ENCODE results near the gene ERF.

The ERF gene

DNA sequence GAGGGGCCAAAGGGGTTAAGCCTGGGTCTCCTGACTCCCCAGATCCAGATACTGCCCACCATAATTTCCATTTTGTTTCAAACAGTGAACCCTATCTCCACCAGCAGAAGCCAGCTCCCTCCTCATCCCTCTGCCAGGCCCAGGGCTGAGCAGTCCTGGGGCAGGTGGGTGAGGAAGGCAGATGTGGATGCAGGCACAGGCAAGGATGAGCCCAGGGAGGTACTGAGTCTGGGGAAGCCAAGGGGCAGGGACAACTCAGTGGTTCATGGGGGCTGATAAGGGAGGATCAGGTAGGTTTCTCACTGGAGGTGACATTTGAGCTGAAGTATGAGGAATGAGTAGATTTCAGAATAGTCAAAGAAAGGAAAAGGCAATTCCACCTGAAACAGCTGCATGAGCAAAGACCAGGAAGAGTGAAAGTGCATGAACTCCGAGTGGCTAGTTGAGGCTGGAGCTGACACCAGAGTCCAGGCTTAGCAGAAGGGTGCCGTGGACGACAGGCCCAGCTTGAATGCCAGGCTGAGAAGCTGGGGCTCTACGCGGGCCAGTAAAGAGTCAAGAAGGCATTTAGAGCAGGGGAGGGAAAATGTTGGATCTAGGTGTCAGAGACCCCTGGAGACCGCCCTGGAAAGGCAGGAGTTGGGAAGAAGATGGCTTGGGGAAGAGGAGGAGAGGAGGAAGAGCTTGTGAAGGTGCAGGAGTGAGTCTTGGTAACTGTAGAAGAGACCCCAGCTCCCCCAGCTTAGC is 24.4 kb upstream of the ERF start:
- no peak overlapping the region for H2AFZ ChIP-seq (ENCODE audit: low read length)
- H3K27ac ChIP-seq (ENCODE audit: low read depth, low read length, poor library complexity, severe bottlenecking): peak overlapping the region; percentile 92
- H3K9ac ChIP-seq (ENCODE audit: low read length): peak overlapping the region; percentile 88
- peak overlapping the region; percentile 73 for H3K4me3 ChIP-seq (ENCODE audit: low read depth, low read length, poor library complexity, severe bottlenecking)
- peaks cover 3% of the 10 kb centered on the region; the same call in 1 of the 2 replicates for H3K36me3 ChIP-seq (ENCODE audit: insufficient read depth, low read length)
- no peak for TF ChIP-seq EZH2 (IDR thresholded peaks at IDR 0.05; ENCODE audit: borderline replicate concordance, low read length)
- TF ChIP-seq, protein P1, sequence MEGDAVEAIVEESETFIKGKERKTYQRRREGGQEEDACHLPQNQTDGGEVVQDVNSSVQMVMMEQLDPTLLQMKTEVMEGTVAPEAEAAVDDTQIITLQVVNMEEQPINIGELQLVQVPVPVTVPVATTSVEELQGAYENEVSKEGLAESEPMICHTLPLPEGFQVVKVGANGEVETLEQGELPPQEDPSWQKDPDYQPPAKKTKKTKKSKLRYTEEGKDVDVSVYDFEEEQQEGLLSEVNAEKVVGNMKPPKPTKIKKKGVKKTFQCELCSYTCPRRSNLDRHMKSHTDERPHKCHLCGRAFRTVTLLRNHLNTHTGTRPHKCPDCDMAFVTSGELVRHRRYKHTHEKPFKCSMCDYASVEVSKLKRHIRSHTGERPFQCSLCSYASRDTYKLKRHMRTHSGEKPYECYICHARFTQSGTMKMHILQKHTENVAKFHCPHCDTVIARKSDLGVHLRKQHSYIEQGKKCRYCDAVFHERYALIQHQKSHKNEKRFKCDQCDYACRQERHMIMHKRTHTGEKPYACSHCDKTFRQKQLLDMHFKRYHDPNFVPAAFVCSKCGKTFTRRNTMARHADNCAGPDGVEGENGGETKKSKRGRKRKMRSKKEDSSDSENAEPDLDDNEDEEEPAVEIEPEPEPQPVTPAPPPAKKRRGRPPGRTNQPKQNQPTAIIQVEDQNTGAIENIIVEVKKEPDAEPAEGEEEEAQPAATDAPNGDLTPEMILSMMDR (IDR thresholded peaks at IDR 0.05; ENCODE audit: low read length): no peak
- peak overlapping the region; percentile 71 for H3K4me2 ChIP-seq (ENCODE audit: low read length)
- H4K20me1 ChIP-seq (ENCODE audit: insufficient read depth, low read length): no peaks in the 10 kb centered on the region
- no peaks in the 10 kb centered on the region for H3K9me3 ChIP-seq (ENCODE audit: low read length)
- no peaks in the 10 kb centered on the region for H3K79me2 ChIP-seq (ENCODE audit: insufficient read depth, low read length)
- no peaks in the 10 kb centered on the region for H3K27me3 ChIP-seq (ENCODE audit: insufficient read depth, low read length)
- H3F3A ChIP-seq (ENCODE audit: insufficient read depth, low read length): peaks cover 12% of the 10 kb centered on the region; the same call in 1 of the 2 replicates
- H3K9me2 ChIP-seq (ENCODE audit: low read depth, low read length): no peaks in the 10 kb centered on the region
- H3K4me1 ChIP-seq (ENCODE audit: insufficient read depth, low read length, severe bottlenecking): peaks cover 39% of the 10 kb centered on the region

DNA sequence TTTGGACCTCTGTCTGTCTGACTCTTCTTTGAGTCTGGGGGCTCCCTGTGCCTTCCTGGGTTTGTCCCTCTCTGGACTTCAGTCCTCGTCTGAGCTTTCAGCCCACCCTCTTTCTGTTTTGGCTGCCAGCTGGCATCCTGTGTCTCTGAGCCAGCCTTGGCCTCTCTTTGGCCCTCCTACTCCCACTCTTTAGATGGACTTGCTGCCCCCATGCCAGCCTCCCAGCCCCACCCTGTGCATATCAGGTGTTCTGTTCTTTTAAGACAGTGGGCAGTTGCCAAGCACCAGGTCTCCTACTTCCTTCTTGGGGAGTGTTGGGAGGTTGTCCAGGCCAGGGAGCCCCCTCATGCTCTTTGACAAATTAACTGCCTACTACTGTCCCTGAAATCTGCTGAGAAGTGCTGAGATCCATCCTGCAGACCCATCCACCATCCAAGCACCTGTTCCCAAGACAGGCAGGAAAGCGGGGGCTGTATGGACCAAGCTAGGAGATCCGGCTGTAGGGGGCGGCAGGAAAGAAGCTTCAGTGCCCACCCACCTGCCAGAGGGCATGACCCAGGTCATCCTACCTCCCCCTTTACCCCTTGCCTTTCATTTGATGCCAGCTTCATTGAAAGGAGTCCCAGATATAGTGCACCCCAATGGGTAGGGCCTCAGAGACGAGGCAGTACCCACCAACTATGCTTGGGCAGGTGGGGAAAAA is 23.7 kb upstream of the ERF start:
- Histone ChIP-seq H3K4me3 (ENCODE audit: low read depth, low read length, poor library complexity, severe bottlenecking) (no peak overlapping the region), H3K9ac (ENCODE audit: low read length) (no peak overlapping the region; the same call in 1 of the 2 replicates), H3F3A (ENCODE audit: insufficient read depth, low read length) (peaks cover 12% of the 10 kb centered on the region; the same call in 1 of the 2 replicates), H3K9me2 (ENCODE audit: low read depth, low read length) (no peaks in the 10 kb centered on the region), H3K9me3 (ENCODE audit: low read length) (no peaks in the 10 kb centered on the region), H2AFZ (ENCODE audit: low read length) (no peak overlapping the region), H3K4me1 (ENCODE audit: insufficient read depth, low read length, severe bottlenecking) (peaks cover 39% of the 10 kb centered on the region), H3K27ac (ENCODE audit: low read depth, low read length, poor library complexity, severe bottlenecking) (no peak overlapping the region), H4K20me1 (ENCODE audit: insufficient read depth, low read length) (no peaks in the 10 kb centered on the region), H3K4me2 (ENCODE audit: low read length) (peak overlapping the region; percentile 71; the same call in 1 of the 2 replicates), H3K36me3 (ENCODE audit: insufficient read depth, low read length) (peaks cover 4% of the 10 kb centered on the region; the same call in 1 of the 2 replicates), H3K79me2 (ENCODE audit: insufficient read depth, low read length) (no peaks in the 10 kb centered on the region), H3K27me3 (ENCODE audit: insufficient read depth, low read length) (no peaks in the 10 kb centered on the region)
- TF ChIP-seq EZH2 (IDR thresholded peaks at IDR 0.05; ENCODE audit: borderline replicate concordance, low read length): no peak
- TF ChIP-seq, protein P1 (IDR thresholded peaks at IDR 0.05; ENCODE audit: low read length): no peak

DNA sequence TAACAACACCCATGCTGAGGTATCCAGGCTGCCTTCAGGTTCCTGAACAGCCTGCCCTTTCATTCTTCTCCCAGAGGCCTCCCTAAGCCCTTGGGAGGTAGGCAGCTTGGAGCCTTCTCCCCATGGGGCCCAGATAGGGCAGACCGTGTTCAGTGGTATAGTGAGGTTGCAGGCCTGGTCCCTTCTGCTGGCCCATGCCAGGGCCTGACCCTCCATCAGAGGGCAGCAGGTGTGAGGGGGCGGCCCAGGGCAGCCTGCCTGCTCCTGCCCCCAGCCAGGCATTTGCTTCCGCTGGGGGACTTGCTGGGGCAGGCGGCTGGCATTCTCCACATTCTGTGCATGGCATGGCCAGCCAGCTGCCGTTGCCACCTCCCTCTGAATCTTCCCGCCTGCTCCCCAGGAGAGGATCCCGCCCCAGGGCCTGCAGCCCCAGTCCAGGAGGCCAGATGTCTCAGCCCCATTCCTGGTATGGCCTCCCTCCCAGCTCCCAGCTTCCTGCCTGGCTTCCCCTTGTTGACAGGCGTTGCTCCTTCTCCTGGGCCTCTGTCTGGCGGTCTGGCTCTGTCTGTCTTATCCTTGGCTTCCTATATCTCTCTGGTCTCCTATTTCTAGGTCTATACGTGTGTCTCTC is 23.0 kb upstream of the ERF start:
- H3K36me3 ChIP-seq (ENCODE audit: insufficient read depth, low read length): peaks cover 4% of the 10 kb centered on the region; the same call in 1 of the 2 replicates
- H3K79me2 ChIP-seq (ENCODE audit: insufficient read depth, low read length): no peaks in the 10 kb centered on the region
- H3K4me3 ChIP-seq (ENCODE audit: low read depth, low read length, poor library complexity, severe bottlenecking): no peak overlapping the region
- no peak overlapping the region for H2AFZ ChIP-seq (ENCODE audit: low read length)
- H3K27ac ChIP-seq (ENCODE audit: low read depth, low read length, poor library complexity, severe bottlenecking): no peak overlapping the region
- TF ChIP-seq, protein P1 (IDR thresholded peaks at IDR 0.05; ENCODE audit: low read length): no peak
- no peak for TF ChIP-seq EZH2 (IDR thresholded peaks at IDR 0.05; ENCODE audit: borderline replicate concordance, low read length)
- no peaks in the 10 kb centered on the region for H3K9me2 ChIP-seq (ENCODE audit: low read depth, low read length)
- peaks cover 8% of the 10 kb centered on the region; the same call in 1 of the 2 replicates for H3F3A ChIP-seq (ENCODE audit: insufficient read depth, low read length)
- no peaks in the 10 kb centered on the region for H3K9me3 ChIP-seq (ENCODE audit: low read length)
- no peaks in the 10 kb centered on the region for H3K27me3 ChIP-seq (ENCODE audit: insufficient read depth, low read length)
- no peak overlapping the region; the same call in 1 of the 2 replicates for H3K9ac ChIP-seq (ENCODE audit: low read length)
- H3K4me2 ChIP-seq (ENCODE audit: low read length): no peak overlapping the region
- no peaks in the 10 kb centered on the region for H4K20me1 ChIP-seq (ENCODE audit: insufficient read depth, low read length)
- peaks cover 33% of the 10 kb centered on the region for H3K4me1 ChIP-seq (ENCODE audit: insufficient read depth, low read length, severe bottlenecking)
